ENCODE results near the gene WFDC10A.

The WFDC10A gene

DNA sequence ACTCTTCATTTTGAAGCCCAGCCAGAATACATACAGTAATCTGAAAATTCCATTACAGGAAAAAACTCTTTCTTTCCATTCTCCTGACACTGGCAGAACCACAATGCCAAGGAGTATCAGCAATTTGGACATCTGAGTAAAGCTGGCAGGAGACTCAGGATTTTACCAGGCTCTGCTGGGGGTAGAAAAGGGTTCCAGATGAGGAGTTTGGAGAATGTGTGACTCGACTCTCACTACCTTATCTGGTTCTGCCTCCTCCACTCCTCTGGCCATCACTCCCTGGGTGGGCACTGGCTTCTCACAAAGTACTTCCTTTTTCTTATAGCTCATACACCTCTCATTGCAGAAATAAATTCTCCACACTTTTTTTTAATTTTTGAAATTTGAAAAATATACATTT lies 39.8 kb upstream of the WFDC10A start:
- TF ChIP-seq SIN3A (IDR thresholded peaks at IDR 0.05; ENCODE audit: borderline replicate concordance, insufficient read depth, low read length) (no peak), FOXP2 (optimal IDR thresholded peaks at IDR 0.05; ENCODE audit: borderline replicate concordance, extremely low read depth, extremely low read length, insufficient read depth) (no peak), POLR2AphosphoS5 (IDR thresholded peaks at IDR 0.05; ENCODE audit: low read depth, low read length) (no peak), REST (IDR thresholded peaks at IDR 0.05; ENCODE audit: insufficient read depth in 1 of 2, low read depth in 2 of 2, low read length in 2 of 2) (no peak), TAF1 (IDR thresholded peaks at IDR 0.05; ENCODE audit: borderline replicate concordance, insufficient read depth, low read length) (no peak)

GRCh38 chr20:45592574-45593189 lies 36.9 kb upstream of the WFDC10A start:
- TF ChIP-seq TAF1 (IDR thresholded peaks at IDR 0.05; ENCODE audit: borderline replicate concordance, insufficient read depth, low read length) (no peak), POLR2AphosphoS5 (IDR thresholded peaks at IDR 0.05; ENCODE audit: low read depth, low read length) (no peak), REST (IDR thresholded peaks at IDR 0.05; ENCODE audit: insufficient read depth in 1 of 2, low read depth in 2 of 2, low read length in 2 of 2) (no peak), FOXP2 (optimal IDR thresholded peaks at IDR 0.05; ENCODE audit: borderline replicate concordance, extremely low read depth, extremely low read length, insufficient read depth) (no peak)

DNA sequence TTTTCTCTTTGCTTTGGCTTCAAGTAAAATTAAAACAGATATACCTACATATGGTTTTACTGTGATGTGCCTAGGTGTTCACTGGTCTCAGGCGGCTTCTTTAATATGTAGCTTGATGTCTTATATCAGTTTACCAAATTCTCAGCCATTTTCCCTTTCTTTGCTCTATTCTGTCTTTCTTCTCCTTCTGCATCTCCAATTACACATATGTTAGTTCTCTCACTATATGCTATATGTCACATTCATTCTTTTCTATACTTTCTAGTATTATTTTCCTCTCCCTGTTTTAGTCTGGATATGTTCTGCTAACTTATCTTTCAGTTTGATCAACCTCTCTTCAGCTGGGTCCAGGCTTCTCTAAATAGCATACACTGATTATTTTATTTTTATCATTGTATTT lies 36.0 kb upstream of the WFDC10A start:
- TF ChIP-seq REST (IDR thresholded peaks at IDR 0.05; ENCODE audit: insufficient read depth in 1 of 2, low read depth in 2 of 2, low read length in 2 of 2) (no peak), SIN3A (IDR thresholded peaks at IDR 0.05; ENCODE audit: borderline replicate concordance, insufficient read depth, low read length) (no peak), FOXP2 (optimal IDR thresholded peaks at IDR 0.05; ENCODE audit: borderline replicate concordance, extremely low read depth, extremely low read length, insufficient read depth) (no peak), TAF1 (IDR thresholded peaks at IDR 0.05; ENCODE audit: borderline replicate concordance, insufficient read depth, low read length) (no peak), POLR2AphosphoS5 (IDR thresholded peaks at IDR 0.05; ENCODE audit: low read depth, low read length) (no peak)

DNA sequence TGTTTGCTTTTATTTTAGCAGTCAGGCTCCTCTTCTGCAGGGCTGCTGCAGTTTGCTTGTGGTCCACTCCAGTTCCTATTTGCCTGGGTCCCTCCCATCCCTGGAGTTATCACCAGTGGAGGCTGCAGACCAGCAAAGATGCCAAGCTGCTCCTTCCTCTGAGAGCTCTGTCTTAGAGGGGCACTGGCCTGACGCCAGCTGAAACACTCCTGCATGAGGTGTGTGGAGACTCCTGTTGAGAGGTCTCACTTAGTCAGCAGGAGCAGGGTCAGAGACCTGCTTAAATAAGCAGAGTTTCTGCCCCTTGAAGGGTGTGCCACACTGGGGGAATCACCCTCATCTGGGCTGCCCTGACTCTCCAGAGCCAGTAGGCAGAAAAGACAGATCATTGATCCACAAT lies 34.3 kb upstream of the WFDC10A start:
- TF ChIP-seq POLR2AphosphoS5 (IDR thresholded peaks at IDR 0.05; ENCODE audit: low read depth, low read length) = no peak
- no peak for TF ChIP-seq TAF1 (IDR thresholded peaks at IDR 0.05; ENCODE audit: borderline replicate concordance, insufficient read depth, low read length)
- TF ChIP-seq REST (IDR thresholded peaks at IDR 0.05; ENCODE audit: insufficient read depth in 1 of 2, low read depth in 2 of 2, low read length in 2 of 2) = no peak
- TF ChIP-seq SIN3A (IDR thresholded peaks at IDR 0.05; ENCODE audit: borderline replicate concordance, insufficient read depth, low read length) = no peak
- no peak for TF ChIP-seq FOXP2 (optimal IDR thresholded peaks at IDR 0.05; ENCODE audit: borderline replicate concordance, extremely low read depth, extremely low read length, insufficient read depth)

- no peak for TF ChIP-seq POLR2AphosphoS5 (IDR thresholded peaks at IDR 0.05; ENCODE audit: low read depth, low read length)
- TF ChIP-seq SIN3A (IDR thresholded peaks at IDR 0.05; ENCODE audit: borderline replicate concordance, insufficient read depth, low read length) = no peak
- no peak for TF ChIP-seq REST (IDR thresholded peaks at IDR 0.05; ENCODE audit: insufficient read depth in 1 of 2, low read depth in 2 of 2, low read length in 2 of 2)
- no peak for TF ChIP-seq TAF1 (IDR thresholded peaks at IDR 0.05; ENCODE audit: borderline replicate concordance, insufficient read depth, low read length)
- no peak for TF ChIP-seq FOXP2 (optimal IDR thresholded peaks at IDR 0.05; ENCODE audit: borderline replicate concordance, extremely low read depth, extremely low read length, insufficient read depth)
Measured at GRCh38 chr20:45607810-45608209, 21.7 kb upstream of the WFDC10A start.
